HG03060 (cell line): ENCODE results near the gene TTR.

Experiments used
- ATAC-seq: cut with Tn5 transposase; IDR thresholded peaks from one replicate; pipeline ENCODE4 v1.9.1; 2021; ENCODE audit warnings: low read depth, moderate number of reproducible peaks; ENCODE audit not compliant: unreplicated experiment

Gene TTR

GRCh38 chr18:31578126-31578525, 13.6 kb upstream of the TTR start:
- no peak for ATAC-seq

- no peak for ATAC-seq
These were observed 12.3 kb upstream of the TTR start for GRCh38 chr18:31579375-31579774.

GRCh38 chr18:31581498-31582197, 10.0 kb upstream of the TTR start:
- ATAC-seq, result no peak

DNA sequence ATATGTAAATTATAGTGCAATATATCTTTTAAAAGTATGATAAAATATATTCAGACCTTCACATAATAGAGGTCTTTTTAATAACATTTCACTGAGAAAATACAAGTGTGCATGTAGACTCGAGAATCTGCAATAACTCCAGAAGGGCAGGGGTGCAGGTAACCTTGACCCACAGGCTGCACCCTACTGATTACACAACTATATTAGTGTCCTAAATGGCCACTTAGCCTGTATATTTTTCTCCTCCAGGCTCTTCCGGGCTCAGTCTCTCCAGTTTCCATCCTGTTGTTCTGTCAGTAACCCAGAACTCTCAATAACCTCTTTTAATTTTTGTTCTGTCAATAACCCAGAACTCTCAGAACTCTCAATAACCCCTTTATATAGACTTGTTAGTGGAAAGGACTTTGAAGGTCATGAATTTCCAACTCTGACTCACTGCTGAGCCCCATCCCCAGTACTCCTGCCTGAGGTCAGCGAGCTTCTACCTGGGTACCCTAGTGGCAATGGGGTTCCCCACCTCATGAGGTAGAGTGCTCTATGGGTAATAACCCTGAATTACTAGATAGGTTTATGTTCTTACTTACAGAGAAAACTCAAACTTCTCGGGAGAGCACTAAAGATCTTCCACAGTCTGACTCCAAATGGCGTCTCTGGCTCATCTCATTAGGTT, 8.4 kb upstream of the TTR start:
- no peak for ATAC-seq

GRCh38 chr18:31585991-31586390, 5.7 kb upstream of the TTR start:
- no peak for ATAC-seq

- no peak for ATAC-seq
These were observed 5.1 kb upstream of the TTR start for GRCh38 chr18:31586616-31587015.

- ATAC-seq, result no peak
These were observed 4.1 kb upstream of the TTR start for GRCh38 chr18:31587529-31587928.

- no peak for ATAC-seq
These were observed 1.1 kb upstream of the TTR start for GRCh38 chr18:31590570-31590969.

DNA sequence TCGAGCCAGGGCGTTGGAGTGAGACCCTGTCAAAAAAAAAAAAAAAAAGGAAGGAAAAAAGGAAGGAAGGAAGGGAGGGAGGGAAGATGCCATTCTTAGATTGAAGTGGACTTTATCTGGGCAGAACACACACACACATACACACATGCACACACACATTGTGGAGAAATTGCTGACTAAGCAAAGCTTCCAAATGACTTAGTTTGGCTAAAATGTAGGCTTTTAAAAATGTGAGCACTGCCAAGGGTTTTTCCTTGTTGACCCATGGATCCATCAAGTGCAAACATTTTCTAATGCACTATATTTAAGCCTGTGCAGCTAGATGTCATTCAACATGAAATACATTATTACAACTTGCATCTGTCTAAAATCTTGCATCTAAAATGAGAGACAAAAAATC, 564 bp upstream of the TTR start:
- no peak for ATAC-seq

- no peak for ATAC-seq
These were observed 955 bp downstream of the TTR start for GRCh38 chr18:31592506-31593157.

GRCh38 chr18:31595121-31595771, 3.6 kb downstream of the TTR start:
- ATAC-seq, result no peak

DNA sequence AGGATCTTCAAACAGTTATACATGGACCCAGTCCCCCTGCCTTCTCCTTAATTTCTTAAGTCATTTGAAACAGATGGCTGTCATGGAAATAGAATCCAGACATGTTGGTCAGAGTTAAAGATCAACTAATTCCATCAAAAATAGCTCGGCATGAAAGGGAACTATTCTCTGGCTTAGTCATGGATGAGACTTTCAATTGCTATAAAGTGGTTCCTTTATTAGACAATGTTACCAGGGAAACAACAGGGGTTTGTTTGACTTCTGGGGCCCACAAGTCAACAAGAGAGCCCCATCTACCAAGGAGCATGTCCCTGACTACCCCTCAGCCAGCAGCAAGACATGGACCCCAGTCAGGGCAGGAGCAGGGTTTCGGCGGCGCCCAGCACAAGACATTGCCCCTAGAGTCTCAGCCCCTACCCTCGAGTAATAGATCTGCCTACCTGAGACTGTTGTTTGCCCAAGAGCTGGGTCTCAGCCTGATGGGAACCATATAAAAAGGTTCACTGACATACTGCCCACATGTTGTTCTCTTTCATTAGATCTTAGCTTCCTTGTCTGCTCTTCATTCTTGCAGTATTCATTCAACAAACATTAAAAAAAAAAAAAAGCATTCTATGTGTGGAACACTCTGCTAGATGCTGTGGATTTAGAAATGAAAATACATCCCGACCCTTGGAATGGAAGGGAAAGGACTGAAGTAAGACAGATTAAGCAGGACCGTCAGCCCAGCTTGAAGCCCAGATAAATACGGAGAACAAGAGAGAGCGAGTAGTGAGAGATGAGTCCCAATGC, 4.6 kb downstream of the TTR start:
- ATAC-seq, result no peak

DNA sequence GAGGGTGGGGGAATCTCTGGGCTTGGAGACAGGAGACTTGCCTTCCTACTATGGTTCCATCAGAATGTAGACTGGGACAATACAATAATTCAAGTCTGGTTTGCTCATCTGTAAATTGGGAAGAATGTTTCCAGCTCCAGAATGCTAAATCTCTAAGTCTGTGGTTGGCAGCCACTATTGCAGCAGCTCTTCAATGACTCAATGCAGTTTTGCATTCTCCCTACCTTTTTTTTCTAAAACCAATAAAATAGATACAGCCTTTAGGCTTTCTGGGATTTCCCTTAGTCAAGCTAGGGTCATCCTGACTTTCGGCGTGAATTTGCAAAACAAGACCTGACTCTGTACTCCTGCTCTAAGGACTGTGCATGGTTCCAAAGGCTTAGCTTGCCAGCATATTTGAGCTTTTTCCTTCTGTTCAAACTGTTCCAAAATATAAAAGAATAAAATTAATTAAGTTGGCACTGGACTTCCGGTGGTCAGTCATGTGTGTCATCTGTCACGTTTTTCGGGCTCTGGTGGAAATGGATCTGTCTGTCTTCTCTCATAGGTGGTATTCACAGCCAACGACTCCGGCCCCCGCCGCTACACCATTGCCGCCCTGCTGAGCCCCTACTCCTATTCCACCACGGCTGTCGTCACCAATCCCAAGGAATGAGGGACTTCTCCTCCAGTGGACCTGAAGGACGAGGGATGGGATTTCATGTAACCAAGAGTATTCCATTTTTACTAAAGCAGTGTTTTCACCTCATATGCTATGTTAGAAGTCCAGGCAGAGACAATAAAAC, 6.5 kb downstream of the TTR start:
- no peak for ATAC-seq

- ATAC-seq, result no peak
These were observed 11.6 kb downstream of the TTR start for GRCh38 chr18:31603315-31603714.

- ATAC-seq, result no peak
These were observed 14.6 kb downstream of the TTR start for GRCh38 chr18:31606265-31606664.

GRCh38 chr18:31607384-31607783, 15.7 kb downstream of the TTR start:
- ATAC-seq, result no peak

DNA sequence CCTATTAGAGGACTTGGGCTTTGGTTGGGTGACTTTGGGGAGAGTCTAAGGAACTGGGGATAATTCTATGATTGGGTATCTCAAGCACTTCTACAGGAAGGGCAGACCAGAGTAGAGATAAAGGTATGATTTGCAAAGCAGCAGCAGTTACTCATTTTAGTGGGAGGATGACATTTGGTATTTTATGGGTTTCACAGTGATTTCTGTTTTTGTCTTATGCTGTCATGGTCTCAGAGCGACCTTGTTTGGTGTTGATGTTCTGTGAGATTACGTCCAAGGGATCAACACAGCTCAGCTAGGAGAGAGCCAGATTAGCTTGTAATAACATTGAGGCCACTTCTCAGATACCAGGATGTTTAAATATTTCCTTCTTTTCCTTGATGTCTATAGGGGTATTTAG, 18.2 kb downstream of the TTR start:
- no peak for ATAC-seq

DNA sequence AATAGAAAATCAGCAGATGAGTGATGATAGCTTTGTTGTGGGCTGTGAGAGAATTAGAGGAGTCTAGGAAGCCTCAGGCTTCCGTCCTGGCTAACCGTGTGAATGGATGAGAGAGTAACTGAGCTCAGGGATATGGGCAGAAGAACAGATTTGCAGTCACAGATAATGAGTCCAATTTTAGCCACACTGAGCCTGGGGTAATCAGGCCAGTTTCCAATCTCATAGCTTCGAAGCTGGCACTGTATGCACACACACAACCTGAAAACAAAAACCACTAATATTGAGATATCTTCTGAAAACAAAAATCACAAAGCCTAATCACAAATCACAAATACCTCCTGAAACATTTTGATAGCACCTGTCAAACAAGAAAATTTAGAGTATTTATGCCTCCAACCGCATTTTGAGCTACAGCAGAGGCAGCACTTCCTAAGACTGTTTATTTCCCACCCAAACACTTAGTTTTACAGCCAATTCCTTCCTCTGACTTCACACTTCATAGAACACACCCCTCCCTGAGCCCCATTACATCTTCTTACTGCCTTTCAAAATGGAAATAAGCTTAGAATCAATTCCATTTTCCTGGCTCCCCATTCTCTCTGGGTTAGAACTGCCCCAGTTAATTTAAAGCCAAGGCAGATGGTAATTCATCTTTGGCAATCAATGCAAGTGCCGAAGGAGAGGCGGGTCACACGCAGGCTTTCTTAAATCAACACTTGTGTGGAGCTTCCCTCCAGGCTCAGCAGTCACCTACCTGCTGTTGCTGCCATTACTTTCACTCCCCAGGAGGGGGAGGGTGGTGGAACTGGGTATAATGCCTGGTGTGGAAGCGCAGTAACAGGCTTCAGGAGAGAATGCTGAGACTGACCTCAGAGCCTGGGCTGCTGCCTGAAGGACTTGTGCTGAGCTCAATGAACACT, 18.9 kb downstream of the TTR start:
- ATAC-seq, result no peak

GRCh38 chr18:31611511-31611910, 19.8 kb downstream of the TTR start:
- no peak for ATAC-seq
